Nephron progenitor cell (in vitro differentiated cells): Measurements from ENCODE around the gene FGFRL1.
"Not testable (repeated sequence)": the region's sequence is repeated elsewhere in the genome, so short reads cannot be mapped to it uniquely, and the experiment has no call there.

Experiments
- DNase-seq: peaks from one replicate; pipeline ENCODE4 v3.0.0; 2021
- H3K27ac Mint-ChIP-seq: 2 replicates; pipeline ENCODE4 v1.8.0; 2021; ENCODE audit warnings: mild to moderate bottlenecking, moderate library complexity, mixed read lengths
- H3K27me3 Mint-ChIP-seq: 2 replicates; pipeline ENCODE4 v1.8.0; 2021; ENCODE audit warnings: mild to moderate bottlenecking, low read depth, mixed read lengths; ENCODE audit not compliant: poor library complexity
- H3K36me3 Mint-ChIP-seq: 2 replicates; pipeline ENCODE4 v1.8.0; 2021; ENCODE audit warnings: low read depth, mixed read lengths
- H3K4me1 Mint-ChIP-seq: 2 replicates; pipeline ENCODE4 v1.8.0; 2021; ENCODE audit warnings: mixed read lengths
- H3K4me3 Mint-ChIP-seq: 2 replicates; pipeline ENCODE4 v1.8.0; 2021; ENCODE audit warnings: mild to moderate bottlenecking, moderate library complexity, mixed read lengths
- H3K9me3 Mint-ChIP-seq: 2 replicates; pipeline ENCODE4 v1.8.0; 2021; ENCODE audit warnings: mild to moderate bottlenecking, moderate library complexity, mixed read lengths
- CTCF ChIP-seq: fragments of 200-600 bp; sonication (generic); IDR thresholded peaks from 2 replicates; pipeline ENCODE4 v1.5.0; 2021; ENCODE audit warnings: antibody characterized with exemption

The FGFRL1 gene

GRCh38 chr4:973431-974397 lies 37.7 kb upstream of the FGFRL1 start, which contains the start of gene DGKQ:
TSS of gene DGKQ (minus strand) at chr4:973569. CDS start at chr4:973482, 87 bp downstream.
- DNase-seq, result peak; percentile 90
- H3K27me3 Mint-ChIP-seq, result peaks cover 43% of the 10 kb centered on the region
- no peaks in the 10 kb centered on the region for H3K36me3 Mint-ChIP-seq
- H3K9me3 Mint-ChIP-seq, result peaks cover 13% of the 10 kb centered on the region
- H3K27ac Mint-ChIP-seq, result no peak within 1 kb of the TSS
- peaks cover 9% of the 10 kb centered on the region for H3K4me1 Mint-ChIP-seq
- H3K4me3 Mint-ChIP-seq, result peak within 1 kb of the TSS; percentile 57
- no peak for TF ChIP-seq CTCF

GRCh38 chr4:974668-975067 lies 36.8 kb upstream of the FGFRL1 start:
- peaks cover 13% of the 10 kb centered on the region for H3K9me3 Mint-ChIP-seq
- H3K36me3 Mint-ChIP-seq, result no peaks in the 10 kb centered on the region
- H3K4me3 Mint-ChIP-seq, result no peak overlapping the region
- H3K27me3 Mint-ChIP-seq, result peaks cover 40% of the 10 kb centered on the region
- H3K27ac Mint-ChIP-seq, result no peak overlapping the region
- TF ChIP-seq CTCF, result no peak
- no peak for DNase-seq
- H3K4me1 Mint-ChIP-seq, result peaks cover 17% of the 10 kb centered on the region

GRCh38 chr4:976016-976415 lies 35.4 kb upstream of the FGFRL1 start:
- H3K4me3 Mint-ChIP-seq, DNase-seq, H3K36me3 Mint-ChIP-seq, H3K27ac Mint-ChIP-seq: not testable (repeated sequence)
- Mint-ChIP-seq H3K9me3 (peaks cover 13% of the 10 kb centered on the region), H3K4me1 (peaks cover 19% of the 10 kb centered on the region), H3K27me3 (peaks cover 36% of the 10 kb centered on the region)

GRCh38 chr4:978957-979701 lies 32.3 kb upstream of the FGFRL1 start:
- TF ChIP-seq CTCF, result no peak
- Mint-ChIP-seq H3K9me3 (peaks cover 13% of the 10 kb centered on the region), H3K27me3 (peaks cover 32% of the 10 kb centered on the region), H3K27ac (no peak overlapping the region), H3K36me3 (no peaks in the 10 kb centered on the region), H3K4me1 (peaks cover 27% of the 10 kb centered on the region), H3K4me3 (no peak overlapping the region)
- no peak for DNase-seq

GRCh38 chr4:982291-982690 lies 29.1 kb upstream of the FGFRL1 start:
- no peak for DNase-seq
- no peak overlapping the region for H3K27ac Mint-ChIP-seq
- peaks cover 35% of the 10 kb centered on the region for H3K27me3 Mint-ChIP-seq
- H3K4me3 Mint-ChIP-seq, result no peak overlapping the region
- H3K36me3 Mint-ChIP-seq, result no peaks in the 10 kb centered on the region
- peaks cover 39% of the 10 kb centered on the region for H3K4me1 Mint-ChIP-seq
- TF ChIP-seq CTCF, result no peak
- no peaks in the 10 kb centered on the region for H3K9me3 Mint-ChIP-seq

- Mint-ChIP-seq H3K27me3 (peaks cover 35% of the 10 kb centered on the region), H3K4me1 (peaks cover 37% of the 10 kb centered on the region), H3K36me3 (no peaks in the 10 kb centered on the region), H3K27ac (no peak overlapping the region), H3K9me3 (no peaks in the 10 kb centered on the region), H3K4me3 (no peak overlapping the region)
- no peak for DNase-seq
- TF ChIP-seq CTCF, result no peak
Observed at GRCh38 chr4:982814-983213, 28.6 kb upstream of the FGFRL1 start.
